Neural cell (in vitro differentiated cells): ENCODE results near the gene STIM2. TPM values are rescaled to one million over a fixed set of nuclear protein-coding genes. Genes with fewer than 3 reads are reported as not detected.

Experiments
- H2AFZ ChIP-seq: fragments of 200-600, 300-800 bp; sonication (generic), shearing (Covaris generic); 2 replicates; pipeline ENCODE4 v1.6.0; 2014; ENCODE audit warnings: low read depth, mild to moderate bottlenecking, antibody characterized with exemption, low read length, moderate library complexity
- H3F3A ChIP-seq: fragments of 200-600 bp; shearing (Covaris generic); 2 replicates; pipeline ENCODE4 v1.6.1; 2016; ENCODE audit warnings: mild to moderate bottlenecking, moderate library complexity, mixed read lengths, antibody characterized with exemption, low read length; ENCODE audit not compliant: insufficient read depth, poor library complexity, severe bottlenecking
- H3K27ac ChIP-seq: fragments of 200-600, 300-800 bp; sonication (generic), shearing (Covaris generic); 2 replicates; pipeline ENCODE4 v1.5.1; 2014; ENCODE audit warnings: mild to moderate bottlenecking, low read length, moderate library complexity
- H3K27me3 ChIP-seq: fragments of 300-800, 200-600 bp; sonication (generic), shearing (Covaris generic); 2 replicates; pipeline ENCODE4 v1.6.0; 2014; ENCODE audit warnings: mild to moderate bottlenecking, low read depth, low read length, moderate library complexity; ENCODE audit not compliant: insufficient read depth
- H3K36me3 ChIP-seq: fragments of 300-800, 200-600 bp; sonication (generic), shearing (Covaris generic); 2 replicates; pipeline ENCODE4 v1.5.1; 2014; ENCODE audit warnings: mild to moderate bottlenecking, antibody characterized with exemption, low read length, moderate library complexity; ENCODE audit not compliant: insufficient read depth
- H3K4me2 ChIP-seq: fragments of 300-800, 200-600 bp; sonication (generic), shearing (Covaris generic); 2 replicates; pipeline ENCODE4 v1.6.0; 2014; ENCODE audit warnings: mild to moderate bottlenecking, low read length
- H3K4me3 ChIP-seq: fragments of 300-800, 200-600 bp; sonication (generic), shearing (Covaris generic); 2 replicates; pipeline ENCODE4 v1.5.1; 2014; ENCODE audit warnings: mild to moderate bottlenecking, low read length, moderate library complexity
- H3K79me2 ChIP-seq: fragments of 200-600 bp; shearing (Covaris generic); replicated peaks from 2 replicates; pipeline ENCODE4 v1.6.0; 2014; ENCODE audit warnings: mild to moderate bottlenecking, low read length, moderate library complexity; ENCODE audit not compliant: insufficient read depth
- H3K9ac ChIP-seq: fragments of 300-800, 200-600 bp; sonication (generic), shearing (Covaris generic); 2 replicates; pipeline ENCODE4 v1.6.1; 2016; ENCODE audit warnings: mild to moderate bottlenecking, low read length, mixed read lengths
- H3K9me2 ChIP-seq: fragments of 200-600 bp; shearing (Covaris generic); 2 replicates; pipeline ENCODE4 v1.6.1; 2016; ENCODE audit warnings: mild to moderate bottlenecking, low read length, mixed read lengths; ENCODE audit not compliant: insufficient read depth
- H3K9me3 ChIP-seq: fragments of 200-600, 300-800 bp; sonication (generic), shearing (Covaris generic); 2 replicates; pipeline ENCODE4 v1.6.1; 2016; ENCODE audit warnings: mild to moderate bottlenecking, mixed run types, low read length, moderate library complexity, mixed read lengths
- H4K20me1 ChIP-seq: fragments of 200-600 bp; shearing (Covaris generic); 2 replicates; pipeline ENCODE4 v1.6.1; 2016; ENCODE audit warnings: mild to moderate bottlenecking, mixed run types; ENCODE audit not compliant: insufficient read depth
- CTCF ChIP-seq: fragments of 450-650 bp; IDR thresholded peaks from 2 replicates; pipeline ENCODE4 v1.5.1; 2014; ENCODE audit warnings: antibody characterized with exemption, mild to moderate bottlenecking, moderate library complexity; ENCODE audit not compliant: poor library complexity, severe bottlenecking
- EP300 ChIP-seq: fragments of 450-650 bp; conservative IDR thresholded peaks from 2 replicates; pipeline ENCODE4 v1.6.1; 2014; ENCODE audit warnings: antibody characterized with exemption, mild to moderate bottlenecking, moderate library complexity; ENCODE audit not compliant: poor library complexity, severe bottlenecking
- EZH2 ChIP-seq: fragments of 200-600, 300-800 bp; shearing (Covaris generic), sonication (generic); IDR thresholded peaks from 2 replicates; pipeline ENCODE4 v1.6.1; 2014; ENCODE audit warnings: antibody characterized with exemption, low read length, borderline replicate concordance, mild to moderate bottlenecking; ENCODE audit not compliant: insufficient read depth, poor library complexity, severe bottlenecking
- MXI1 ChIP-seq: fragments of 450-650 bp; conservative IDR thresholded peaks from 2 replicates; pipeline ENCODE4 v1.6.1; 2014; ENCODE audit warnings: antibody characterized with exemption, mild to moderate bottlenecking; ENCODE audit not compliant: poor library complexity, severe bottlenecking
- POLR2AphosphoS5 ChIP-seq: IDR thresholded peaks from 2 replicates; pipeline ENCODE4 v1.6.1; 2012
- RAD21 ChIP-seq: fragments of 450-650 bp; conservative IDR thresholded peaks from 2 replicates; pipeline ENCODE4 v1.6.1; 2014; ENCODE audit warnings: antibody characterized with exemption, mild to moderate bottlenecking, moderate library complexity
- REST ChIP-seq: IDR thresholded peaks from 2 replicates; pipeline ENCODE4 v1.6.1; 2012; ENCODE audit warnings: borderline replicate concordance
- SMC3 ChIP-seq: fragments of 450-650 bp; conservative IDR thresholded peaks from 2 replicates; pipeline ENCODE4 v1.6.1; 2014; ENCODE audit warnings: antibody characterized with exemption, mild to moderate bottlenecking, moderate library complexity; ENCODE audit not compliant: poor library complexity
- TAF1 ChIP-seq: IDR thresholded peaks from 2 replicates; pipeline ENCODE4 v1.6.1; 2012; ENCODE audit warnings: low read depth
- polyA plus RNA-seq: library from polyadenylated mRNA; depleted of rRNA; stranded (reverse); fragments of >200 nt; gene quantifications from 2 replicates; pipeline ENCODE4 v1.2.3, GENCODE V29; 2014

Gene STIM2
- polyA plus RNA-seq, 1 donor from 2014 or later = 25.3 TPM

GRCh38 chr4:27005501-27005900 is 144.9 kb downstream of the STIM2 start:
- Histone ChIP-seq H3K27me3 (no peaks in the 10 kb centered on the region), H3K9ac (no peak overlapping the region)
- no peak for TF ChIP-seq RAD21
- no peak for TF ChIP-seq SMC3
- TF ChIP-seq MXI1 = no peak
- TF ChIP-seq REST = no peak
- TF ChIP-seq CTCF = no peak
- no peak for TF ChIP-seq EZH2
- TF ChIP-seq EP300 = no peak
- TF ChIP-seq TAF1 = no peak
- TF ChIP-seq POLR2AphosphoS5 = no peak

GRCh38 chr4:27005905-27006590 is 145.4 kb downstream of the STIM2 start:
- no peaks in the 10 kb centered on the region for H3K79me2 ChIP-seq
- no peak for TF ChIP-seq TAF1
- TF ChIP-seq MXI1 = no peak
- no peak for TF ChIP-seq RAD21
- no peak for TF ChIP-seq CTCF
- H3K4me2 ChIP-seq = no peak overlapping the region
- H3F3A ChIP-seq = no peaks in the 10 kb centered on the region
- no peaks in the 10 kb centered on the region for H3K27me3 ChIP-seq
- no peak overlapping the region for H3K4me3 ChIP-seq
- no peaks in the 10 kb centered on the region for H3K9me2 ChIP-seq
- H3K9me3 ChIP-seq = no peaks in the 10 kb centered on the region
- no peaks in the 10 kb centered on the region for H3K36me3 ChIP-seq
- H3K9ac ChIP-seq = no peak overlapping the region
- H2AFZ ChIP-seq = no peak overlapping the region
- H4K20me1 ChIP-seq = no peaks in the 10 kb centered on the region
- H3K27ac ChIP-seq = no peak overlapping the region

More at GRCh38 chr4:27005501-27005900, 144.9 kb downstream of the STIM2 start:
- Histone ChIP-seq H3K4me3 (no peak overlapping the region), H3K36me3 (no peaks in the 10 kb centered on the region), H3K9me2 (no peaks in the 10 kb centered on the region), H3K27ac (no peak overlapping the region), H3F3A (no peaks in the 10 kb centered on the region), H2AFZ (no peak overlapping the region), H3K9me3 (no peaks in the 10 kb centered on the region), H4K20me1 (no peaks in the 10 kb centered on the region), H3K79me2 (no peaks in the 10 kb centered on the region), H3K4me2 (no peak overlapping the region)
